HG03565 (cell line): ENCODE data around the gene MAP6.
"Not testable (repeated sequence)": the region's sequence is repeated elsewhere in the genome, so short reads cannot be mapped to it uniquely, and the experiment has no call there.

ENCODE experiments used
- ATAC-seq: cut with Tn5 transposase; IDR thresholded peaks from one replicate; pipeline ENCODE4 v1.9.1; 2021; ENCODE audit warnings: mild to moderate bottlenecking, moderate library complexity; ENCODE audit not compliant: unreplicated experiment

The MAP6 gene

GRCh38 chr11:75668451-75669297 lies at the start of gene MAP6:
MAP6 (minus strand) TSS chr11:75669038; CDS start chr11:75668369, 669 bp downstream.
- no peak for ATAC-seq

- ATAC-seq, result no peak
Observed at GRCh38 chr11:75717608-75718418, 49.0 kb upstream of the MAP6 start, which contains the start of gene MOGAT2. MOGAT2 (plus strand) TSS chr11:75717838; CDS start chr11:75717889, 51 bp downstream.

GRCh38 chr11:75716659-75717058 lies 47.8 kb upstream of the MAP6 start:
- ATAC-seq, result no peak

GRCh38 chr11:75715688-75716087 lies 46.9 kb upstream of the MAP6 start:
- ATAC-seq, result no peak

GRCh38 chr11:75714211-75714610 lies 45.4 kb upstream of the MAP6 start:
- no peak for ATAC-seq

- ATAC-seq, result no peak
Observed at GRCh38 chr11:75706260-75706729, 37.5 kb upstream of the MAP6 start.

- ATAC-seq, result no peak
Observed at GRCh38 chr11:75705541-75705940, 36.7 kb upstream of the MAP6 start.

GRCh38 chr11:75703695-75704237 lies 34.9 kb upstream of the MAP6 start:
- ATAC-seq, result no peak

- ATAC-seq, result no peak
Observed at GRCh38 chr11:75700940-75701339, 32.1 kb upstream of the MAP6 start.

GRCh38 chr11:75697906-75698581 lies 29.2 kb upstream of the MAP6 start:
- no peak for ATAC-seq

GRCh38 chr11:75691804-75692203 lies 23.0 kb upstream of the MAP6 start:
- ATAC-seq, result no peak

GRCh38 chr11:75689863-75690609 lies 21.2 kb upstream of the MAP6 start:
- ATAC-seq, result no peak

GRCh38 chr11:75683856-75684255 lies 15.0 kb upstream of the MAP6 start:
- ATAC-seq, result not testable (repeated sequence)

GRCh38 chr11:75679566-75679965 lies 10.7 kb upstream of the MAP6 start:
- ATAC-seq, result no peak

GRCh38 chr11:75678620-75679259 lies 9.9 kb upstream of the MAP6 start:
- ATAC-seq, result no peak

GRCh38 chr11:75677909-75678308 lies 9.1 kb upstream of the MAP6 start:
- no peak for ATAC-seq

GRCh38 chr11:75677275-75677674 lies 8.4 kb upstream of the MAP6 start:
- no peak for ATAC-seq

- no peak for ATAC-seq
Observed at GRCh38 chr11:75673977-75674582, 5.2 kb upstream of the MAP6 start.

- no peak for ATAC-seq
Observed at GRCh38 chr11:75667831-75668450, 897 bp downstream of the MAP6 start.
